ENCODE data around the gene CEP44.

The CEP44 gene

DNA sequence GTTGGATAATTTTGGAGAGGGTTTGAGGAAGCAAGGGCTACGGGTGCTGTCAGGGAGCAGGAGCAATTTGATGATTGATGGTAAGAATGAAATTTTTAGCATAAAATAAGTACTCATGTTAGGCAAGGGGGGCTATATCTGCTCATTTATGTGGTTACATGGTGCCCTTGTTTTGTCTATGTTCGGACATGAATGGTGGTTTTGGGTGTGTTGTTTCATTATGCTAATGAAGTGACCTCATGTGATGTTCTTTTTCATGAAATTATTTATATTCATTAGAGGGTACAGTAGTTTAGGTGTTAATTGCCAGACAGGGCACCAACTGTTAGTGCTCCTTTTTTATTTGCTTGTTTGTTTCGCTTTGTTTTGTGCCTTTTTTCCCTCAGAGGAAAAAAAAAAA lies 29.3 kb downstream of the CEP44 start:
- no peak for DNase-seq (ENCODE audit: low read depth)
- H3K4me3 ChIP-seq (ENCODE audit: low read length): no peak overlapping the region
- TF ChIP-seq, protein P1, sequence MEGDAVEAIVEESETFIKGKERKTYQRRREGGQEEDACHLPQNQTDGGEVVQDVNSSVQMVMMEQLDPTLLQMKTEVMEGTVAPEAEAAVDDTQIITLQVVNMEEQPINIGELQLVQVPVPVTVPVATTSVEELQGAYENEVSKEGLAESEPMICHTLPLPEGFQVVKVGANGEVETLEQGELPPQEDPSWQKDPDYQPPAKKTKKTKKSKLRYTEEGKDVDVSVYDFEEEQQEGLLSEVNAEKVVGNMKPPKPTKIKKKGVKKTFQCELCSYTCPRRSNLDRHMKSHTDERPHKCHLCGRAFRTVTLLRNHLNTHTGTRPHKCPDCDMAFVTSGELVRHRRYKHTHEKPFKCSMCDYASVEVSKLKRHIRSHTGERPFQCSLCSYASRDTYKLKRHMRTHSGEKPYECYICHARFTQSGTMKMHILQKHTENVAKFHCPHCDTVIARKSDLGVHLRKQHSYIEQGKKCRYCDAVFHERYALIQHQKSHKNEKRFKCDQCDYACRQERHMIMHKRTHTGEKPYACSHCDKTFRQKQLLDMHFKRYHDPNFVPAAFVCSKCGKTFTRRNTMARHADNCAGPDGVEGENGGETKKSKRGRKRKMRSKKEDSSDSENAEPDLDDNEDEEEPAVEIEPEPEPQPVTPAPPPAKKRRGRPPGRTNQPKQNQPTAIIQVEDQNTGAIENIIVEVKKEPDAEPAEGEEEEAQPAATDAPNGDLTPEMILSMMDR (conservative IDR thresholded peaks at IDR 0.05; ENCODE audit: low read length): no peak

DNA sequence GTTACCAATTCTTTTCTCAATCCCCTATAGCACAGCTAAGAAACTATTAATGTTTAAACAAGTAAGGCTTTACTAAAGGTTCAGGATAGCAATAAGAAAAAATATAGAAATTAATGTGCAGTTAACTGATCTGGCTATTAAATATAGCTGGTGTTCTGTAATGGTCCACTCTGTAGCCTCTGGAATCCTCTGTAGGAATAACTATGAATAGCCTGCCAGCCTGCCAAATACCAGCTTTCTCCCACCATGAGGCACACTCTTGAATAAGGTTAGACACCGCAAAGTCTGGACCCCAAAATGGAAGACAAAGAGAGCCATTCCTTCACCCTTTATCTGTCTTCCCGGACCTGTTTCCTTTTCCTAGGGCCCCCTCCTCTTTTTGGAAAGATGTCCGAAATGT lies 30.6 kb downstream of the CEP44 start:
- H3K4me3 ChIP-seq (ENCODE audit: low read length): no peak overlapping the region
- DNase-seq (ENCODE audit: low read depth): no peak
- TF ChIP-seq, protein P1 (conservative IDR thresholded peaks at IDR 0.05; ENCODE audit: low read length): no peak

DNA sequence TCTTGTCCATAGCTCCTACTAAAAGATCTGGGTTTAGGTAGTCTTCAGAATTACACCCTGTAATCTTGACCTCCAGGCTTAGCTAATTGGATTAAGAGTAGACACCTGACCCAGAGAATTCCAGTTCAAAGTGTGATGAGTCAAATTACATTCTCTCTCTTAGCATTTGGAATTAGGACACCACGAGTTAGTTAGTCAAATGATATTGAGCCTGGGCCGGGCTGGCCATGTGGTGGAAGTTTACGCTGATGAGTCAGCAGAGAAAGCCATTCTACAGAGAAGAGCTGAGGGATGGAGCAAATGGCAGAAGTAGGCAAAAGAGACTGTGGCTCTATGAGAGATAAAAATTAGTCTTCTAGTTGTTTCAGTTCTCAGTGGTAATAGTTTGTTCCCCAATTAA lies 31.1 kb downstream of the CEP44 start:
- no peak overlapping the region for H3K4me3 ChIP-seq (ENCODE audit: low read length)
- peak; percentile 37 for DNase-seq (ENCODE audit: low read depth)
- TF ChIP-seq, protein P1 (conservative IDR thresholded peaks at IDR 0.05; ENCODE audit: low read length): no peak

DNA sequence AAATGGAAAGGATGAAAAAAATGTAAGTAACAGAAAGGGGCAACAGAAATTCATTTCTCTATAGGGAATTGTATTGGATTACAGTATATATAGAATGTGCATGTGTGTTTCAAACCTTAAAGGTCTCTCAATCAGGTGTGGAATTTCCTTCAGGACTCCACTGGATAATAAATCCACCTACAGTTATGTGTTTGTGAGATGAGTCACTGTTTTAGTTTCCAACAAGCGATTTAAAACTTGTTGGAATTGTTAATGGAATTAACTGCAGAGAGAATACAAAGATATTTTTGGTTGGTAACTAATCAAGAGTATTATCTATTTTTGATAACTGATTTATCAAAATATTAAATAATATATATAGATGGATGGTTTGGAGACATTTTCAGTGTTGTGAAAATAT lies 32.8 kb downstream of the CEP44 start:
- TF ChIP-seq, protein P1 (conservative IDR thresholded peaks at IDR 0.05; ENCODE audit: low read length): no peak
- no peak overlapping the region for H3K4me3 ChIP-seq (ENCODE audit: low read length)
- no peak for DNase-seq (ENCODE audit: low read depth)

DNA sequence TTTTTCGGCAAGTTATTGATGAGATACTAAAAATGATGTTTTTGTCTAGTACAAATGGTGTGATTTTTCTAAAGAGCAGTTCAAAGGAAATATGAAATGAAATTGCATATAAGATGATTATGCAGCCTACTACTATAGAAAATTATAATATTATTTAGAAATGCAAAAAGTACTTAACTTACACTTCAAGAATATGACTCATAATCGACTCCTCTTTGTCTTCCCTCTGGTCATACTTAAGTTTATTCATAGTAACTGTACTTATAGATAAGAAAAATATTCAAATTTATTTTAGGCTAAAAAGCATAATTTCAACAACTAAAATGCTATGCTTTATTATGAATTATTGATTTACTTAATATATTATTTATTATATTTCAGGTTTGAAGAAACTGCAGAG lies 33.2 kb downstream of the CEP44 start:
- DNase-seq (ENCODE audit: low read depth): no peak
- H3K4me3 ChIP-seq (ENCODE audit: low read length): no peak overlapping the region
- TF ChIP-seq, protein P1 (conservative IDR thresholded peaks at IDR 0.05; ENCODE audit: low read length): no peak

DNA sequence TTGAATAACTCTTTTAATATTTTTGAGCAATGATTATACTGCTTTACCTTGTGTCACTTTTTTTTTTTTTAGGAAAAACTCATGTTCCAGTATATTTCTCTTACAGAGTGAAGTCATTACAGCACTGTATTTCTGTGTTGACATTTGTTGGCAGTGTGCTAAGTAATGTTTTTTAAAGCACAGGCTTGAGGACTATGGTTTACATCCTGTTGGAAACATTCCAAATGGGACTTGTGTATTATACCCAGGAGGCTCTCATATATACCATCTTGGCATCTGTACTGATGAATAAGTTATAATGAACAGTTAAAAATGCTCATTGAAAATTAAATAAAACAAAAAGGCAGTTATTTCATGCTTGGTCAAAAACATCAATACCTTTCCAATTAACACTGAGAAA lies 33.8 kb downstream of the CEP44 start:
- TF ChIP-seq, protein P1 (conservative IDR thresholded peaks at IDR 0.05; ENCODE audit: low read length): no peak
- H3K4me3 ChIP-seq (ENCODE audit: low read length): no peak overlapping the region
- no peak for DNase-seq (ENCODE audit: low read depth)

DNA sequence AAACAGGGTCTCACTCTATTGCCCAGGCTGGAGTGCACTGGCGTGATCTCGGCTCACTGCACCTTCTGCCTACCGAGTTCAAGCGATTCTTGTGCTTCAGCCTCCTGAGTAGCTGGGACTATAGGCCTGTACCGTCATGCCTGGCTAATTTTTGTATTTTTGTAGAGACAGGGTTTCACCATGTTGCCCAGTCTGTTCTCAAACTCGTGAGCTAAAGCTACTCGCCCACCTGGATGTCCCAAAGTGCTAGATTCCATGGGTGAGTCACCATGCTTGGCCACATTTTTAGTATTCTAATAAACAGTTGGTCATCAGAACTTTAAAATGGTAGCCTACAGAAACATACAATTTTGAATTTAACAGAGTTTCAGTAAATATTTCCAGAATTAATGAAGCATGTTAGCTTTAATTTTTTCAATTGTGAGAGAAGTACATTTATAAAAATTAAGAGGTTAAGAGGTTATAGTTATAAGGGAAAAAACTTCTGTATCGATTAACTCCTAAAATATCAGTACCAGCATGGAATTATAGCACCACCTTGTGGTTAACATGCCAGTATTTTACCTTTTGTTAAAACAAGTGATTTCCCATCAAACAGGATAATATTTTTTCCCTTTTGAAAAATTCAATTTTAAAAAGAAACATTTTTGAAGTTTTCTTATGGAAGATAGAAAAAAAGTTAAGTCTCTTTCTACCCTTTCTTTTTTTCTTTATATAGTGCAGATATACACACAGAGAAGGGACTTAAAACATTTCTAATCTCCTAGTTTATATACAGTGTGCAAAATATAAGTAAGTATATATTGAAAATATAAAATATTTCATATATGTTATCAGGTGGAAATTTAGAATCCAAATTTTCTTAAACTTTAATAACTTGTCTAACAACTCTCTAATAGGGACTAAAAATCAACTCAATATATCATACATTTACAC lies 35.4 kb downstream of the CEP44 start:
- H3K4me3 ChIP-seq (ENCODE audit: low read length): no peak overlapping the region
- TF ChIP-seq, protein P1 (conservative IDR thresholded peaks at IDR 0.05; ENCODE audit: low read length): peak; percentile 70
- DNase-seq (ENCODE audit: low read depth): peak; percentile 33

Measured in AG10803 (cell line).